ENCODE data around the gene BNIP1.

Gene BNIP1

GRCh38 chr5:173191015-173191414, 46.7 kb downstream of the BNIP1 start:
- Mint-ChIP-seq H3K27ac (no peak overlapping the region), H3K27me3 (peaks cover 7% of the 10 kb centered on the region), H3K36me3 (no peaks in the 10 kb centered on the region), H3K4me3 (no peak overlapping the region), H3K4me1 (ENCODE audit: low read depth) (no peaks in the 10 kb centered on the region), H3K9me3 (ENCODE audit: low read depth) (no peaks in the 10 kb centered on the region)

- no peak overlapping the region for H3K27ac Mint-ChIP-seq
- H3K36me3 Mint-ChIP-seq = no peaks in the 10 kb centered on the region
- H3K27me3 Mint-ChIP-seq = peaks cover 7% of the 10 kb centered on the region
- no peaks in the 10 kb centered on the region for H3K4me1 Mint-ChIP-seq (ENCODE audit: low read depth)
- H3K9me3 Mint-ChIP-seq (ENCODE audit: low read depth) = no peaks in the 10 kb centered on the region
- H3K4me3 Mint-ChIP-seq = no peak overlapping the region
Measured at GRCh38 chr5:173191561-173191960, 47.2 kb downstream of the BNIP1 start.

- no peaks in the 10 kb centered on the region for H3K9me3 Mint-ChIP-seq (ENCODE audit: low read depth)
- H3K27ac Mint-ChIP-seq = no peak overlapping the region
- no peaks in the 10 kb centered on the region for H3K36me3 Mint-ChIP-seq
- H3K4me3 Mint-ChIP-seq = no peak overlapping the region
- H3K27me3 Mint-ChIP-seq = peaks cover 7% of the 10 kb centered on the region
- no peaks in the 10 kb centered on the region for H3K4me1 Mint-ChIP-seq (ENCODE audit: low read depth)
Measured at GRCh38 chr5:173192561-173192960, 48.2 kb downstream of the BNIP1 start.

- no peaks in the 10 kb centered on the region for H3K4me1 Mint-ChIP-seq (ENCODE audit: low read depth)
Measured at GRCh38 chr5:173196133-173196952, 52.0 kb downstream of the BNIP1 start.

GRCh38 chr5:173197375-173197891, 53.1 kb downstream of the BNIP1 start:
- Mint-ChIP-seq H3K27ac (no peak overlapping the region), H3K9me3 (ENCODE audit: low read depth) (no peaks in the 10 kb centered on the region), H3K4me1 (ENCODE audit: low read depth) (no peaks in the 10 kb centered on the region), H3K4me3 (no peak overlapping the region), H3K27me3 (peaks cover 7% of the 10 kb centered on the region), H3K36me3 (peaks cover 4% of the 10 kb centered on the region)

More at GRCh38 chr5:173196133-173196952, 52.0 kb downstream of the BNIP1 start:
- no peaks in the 10 kb centered on the region for H3K9me3 Mint-ChIP-seq (ENCODE audit: low read depth)
- peaks cover 5% of the 10 kb centered on the region for H3K27me3 Mint-ChIP-seq
- H3K4me3 Mint-ChIP-seq = no peak overlapping the region
- no peak overlapping the region for H3K27ac Mint-ChIP-seq
- H3K36me3 Mint-ChIP-seq = peaks cover 4% of the 10 kb centered on the region

DNA sequence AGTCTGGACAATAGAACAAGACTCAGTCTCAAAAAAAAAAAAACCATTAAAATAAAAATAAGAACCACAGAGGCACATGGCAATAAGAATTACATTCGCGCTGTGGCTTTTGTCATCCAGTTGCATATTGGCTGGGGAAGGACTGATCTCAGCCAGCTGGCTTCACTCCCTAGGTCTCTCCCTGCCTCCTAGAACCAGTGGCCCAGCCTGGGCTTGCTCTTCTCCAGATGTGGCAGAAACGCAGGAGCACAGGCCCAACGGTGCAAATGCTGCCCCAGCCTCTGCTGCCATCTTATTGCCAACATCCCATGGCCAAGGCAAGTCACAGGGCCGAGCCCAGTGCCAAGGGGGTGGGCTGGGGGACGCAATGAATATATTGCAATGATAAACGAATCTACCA, 53.7 kb downstream of the BNIP1 start:
- Mint-ChIP-seq H3K4me1 (ENCODE audit: low read depth) (no peaks in the 10 kb centered on the region), H3K9me3 (ENCODE audit: low read depth) (no peaks in the 10 kb centered on the region), H3K27me3 (peaks cover 10% of the 10 kb centered on the region), H3K4me3 (no peak overlapping the region), H3K36me3 (peaks cover 4% of the 10 kb centered on the region), H3K27ac (no peak overlapping the region)

DNA sequence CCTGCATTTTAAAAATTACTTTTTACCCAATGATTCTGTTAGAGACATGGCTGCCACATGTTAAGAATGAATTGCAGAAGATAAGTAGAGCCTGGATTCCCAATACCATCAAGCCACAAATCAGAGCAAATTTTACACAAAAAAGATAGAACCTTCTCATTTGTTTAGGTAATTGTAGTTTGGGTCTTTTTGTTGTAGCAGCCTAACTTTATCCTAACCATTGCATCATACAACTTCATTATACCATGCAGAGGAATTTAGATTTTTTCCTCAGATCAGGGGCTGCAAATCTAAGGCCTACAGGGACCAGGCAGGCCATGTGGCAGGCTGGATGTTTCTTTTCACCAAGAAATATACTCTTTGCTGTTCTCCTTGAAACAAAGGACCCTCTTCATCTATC, 56.0 kb downstream of the BNIP1 start:
- H3K27me3 Mint-ChIP-seq = peaks cover 15% of the 10 kb centered on the region
- no peak overlapping the region for H3K27ac Mint-ChIP-seq
- H3K4me1 Mint-ChIP-seq (ENCODE audit: low read depth) = no peaks in the 10 kb centered on the region

GRCh38 chr5:173201636-173202265, 57.4 kb downstream of the BNIP1 start:
- H3K9me3 Mint-ChIP-seq (ENCODE audit: low read depth) = no peaks in the 10 kb centered on the region
- H3K27me3 Mint-ChIP-seq = peaks cover 14% of the 10 kb centered on the region
- no peak overlapping the region for H3K27ac Mint-ChIP-seq
- no peaks in the 10 kb centered on the region for H3K4me1 Mint-ChIP-seq (ENCODE audit: low read depth)
- no peak overlapping the region for H3K4me3 Mint-ChIP-seq
- H3K36me3 Mint-ChIP-seq = peaks cover 6% of the 10 kb centered on the region

More for the DNA sequence above, 56.0 kb downstream of the BNIP1 start:
- no peaks in the 10 kb centered on the region for H3K9me3 Mint-ChIP-seq (ENCODE audit: low read depth)
- H3K4me3 Mint-ChIP-seq = no peak overlapping the region
- peaks cover 6% of the 10 kb centered on the region for H3K36me3 Mint-ChIP-seq

- H3K4me1 Mint-ChIP-seq (ENCODE audit: low read depth) = no peaks in the 10 kb centered on the region
- H3K27ac Mint-ChIP-seq = no peak overlapping the region
- no peaks in the 10 kb centered on the region for H3K9me3 Mint-ChIP-seq (ENCODE audit: low read depth)
- peaks cover 6% of the 10 kb centered on the region for H3K36me3 Mint-ChIP-seq
- no peak overlapping the region for H3K4me3 Mint-ChIP-seq
- H3K27me3 Mint-ChIP-seq = peaks cover 14% of the 10 kb centered on the region
Measured at GRCh38 chr5:173202266-173202875, 58.0 kb downstream of the BNIP1 start.

- Mint-ChIP-seq H3K27me3 (peaks cover 17% of the 10 kb centered on the region), H3K27ac (no peak overlapping the region), H3K4me1 (ENCODE audit: low read depth) (no peaks in the 10 kb centered on the region), H3K36me3 (peaks cover 6% of the 10 kb centered on the region), H3K4me3 (no peak overlapping the region), H3K9me3 (ENCODE audit: low read depth) (no peaks in the 10 kb centered on the region)
Measured at GRCh38 chr5:173204185-173204979, 60.1 kb downstream of the BNIP1 start.

GRCh38 chr5:173205916-173206315, 61.6 kb downstream of the BNIP1 start:
- no peaks in the 10 kb centered on the region for H3K4me1 Mint-ChIP-seq (ENCODE audit: low read depth)
- peaks cover 19% of the 10 kb centered on the region for H3K27me3 Mint-ChIP-seq
- H3K27ac Mint-ChIP-seq = no peak overlapping the region
- no peaks in the 10 kb centered on the region for H3K9me3 Mint-ChIP-seq (ENCODE audit: low read depth)
- peaks cover 2% of the 10 kb centered on the region for H3K36me3 Mint-ChIP-seq
- H3K4me3 Mint-ChIP-seq = no peak overlapping the region

DNA sequence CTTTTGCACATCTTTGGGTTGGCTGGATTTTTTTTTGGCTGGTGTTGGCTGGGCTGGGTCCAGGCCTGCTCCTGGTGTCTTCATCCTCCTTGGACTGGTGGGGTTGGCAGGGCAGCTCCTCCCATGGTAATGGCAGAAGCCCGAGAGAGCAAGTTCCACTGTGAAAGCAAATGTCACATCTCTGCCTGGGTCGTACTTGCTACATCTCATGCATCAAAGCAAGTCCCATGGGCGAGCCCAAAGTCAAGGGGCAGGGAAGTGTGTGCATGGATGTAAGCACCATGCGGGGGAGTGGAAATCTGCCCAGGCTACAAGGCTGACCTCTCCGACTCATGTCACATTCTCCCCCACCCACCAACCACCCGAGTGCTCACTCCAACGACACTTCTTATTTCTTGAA, 64.0 kb downstream of the BNIP1 start:
- Mint-ChIP-seq H3K27me3 (peaks cover 18% of the 10 kb centered on the region), H3K9me3 (ENCODE audit: low read depth) (peaks cover 5% of the 10 kb centered on the region), H3K36me3 (peaks cover 5% of the 10 kb centered on the region), H3K27ac (no peak overlapping the region), H3K4me1 (ENCODE audit: low read depth) (no peaks in the 10 kb centered on the region), H3K4me3 (no peak overlapping the region)

DNA sequence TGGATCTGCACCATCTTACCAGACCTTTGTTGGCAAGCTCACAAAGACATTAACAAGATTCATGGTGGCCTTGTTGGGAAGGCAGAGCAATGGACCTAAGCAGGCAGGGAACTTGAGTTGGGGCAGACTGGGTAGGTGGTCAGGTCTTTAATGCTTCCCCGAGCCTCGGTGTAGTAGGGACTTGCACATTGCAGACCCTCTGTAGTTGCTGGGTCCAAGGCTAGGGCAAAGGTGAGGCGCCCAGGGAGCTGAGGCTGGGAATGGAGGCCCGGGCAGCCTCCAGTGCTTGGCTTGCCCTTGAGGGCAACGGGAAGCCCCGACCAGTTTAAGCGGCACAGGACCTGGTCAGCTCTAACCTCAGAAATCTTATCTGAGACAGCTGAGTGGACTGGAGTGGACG, 66.5 kb downstream of the BNIP1 start:
- no peak overlapping the region for H3K4me3 Mint-ChIP-seq

DNA sequence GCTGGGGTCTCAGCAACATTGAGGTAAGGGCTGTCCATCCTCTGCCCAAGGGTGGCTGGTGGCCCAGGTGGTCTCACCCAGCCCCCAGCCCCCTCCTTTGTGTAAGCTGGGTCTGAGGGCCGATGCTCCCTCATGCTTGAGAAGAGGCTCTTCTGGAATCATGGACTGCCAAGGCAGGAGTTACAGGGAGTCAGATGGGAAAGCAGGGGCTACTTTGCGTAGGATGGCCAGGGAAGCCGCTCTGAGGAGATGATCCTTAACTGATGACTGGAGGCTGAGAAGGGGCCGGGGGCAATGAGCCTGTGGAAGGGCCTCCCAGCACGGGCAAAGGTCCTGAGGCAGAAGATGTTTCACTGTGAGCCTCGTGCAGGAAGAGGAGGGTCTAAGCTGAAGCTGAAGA, 67.0 kb downstream of the BNIP1 start:
- no peak overlapping the region for H3K27ac Mint-ChIP-seq
- peaks cover 5% of the 10 kb centered on the region for H3K9me3 Mint-ChIP-seq (ENCODE audit: low read depth)
- H3K36me3 Mint-ChIP-seq = peaks cover 3% of the 10 kb centered on the region
- peaks cover 15% of the 10 kb centered on the region for H3K27me3 Mint-ChIP-seq
- H3K4me3 Mint-ChIP-seq = no peak overlapping the region
- H3K4me1 Mint-ChIP-seq (ENCODE audit: low read depth) = no peaks in the 10 kb centered on the region

More for the DNA sequence above, 66.5 kb downstream of the BNIP1 start:
- Mint-ChIP-seq H3K27me3 (peaks cover 12% of the 10 kb centered on the region), H3K9me3 (ENCODE audit: low read depth) (peaks cover 5% of the 10 kb centered on the region), H3K4me1 (ENCODE audit: low read depth) (no peaks in the 10 kb centered on the region), H3K27ac (no peak overlapping the region), H3K36me3 (peaks cover 3% of the 10 kb centered on the region)
